ENCODE results near the gene OLA1.

Gene OLA1

DNA sequence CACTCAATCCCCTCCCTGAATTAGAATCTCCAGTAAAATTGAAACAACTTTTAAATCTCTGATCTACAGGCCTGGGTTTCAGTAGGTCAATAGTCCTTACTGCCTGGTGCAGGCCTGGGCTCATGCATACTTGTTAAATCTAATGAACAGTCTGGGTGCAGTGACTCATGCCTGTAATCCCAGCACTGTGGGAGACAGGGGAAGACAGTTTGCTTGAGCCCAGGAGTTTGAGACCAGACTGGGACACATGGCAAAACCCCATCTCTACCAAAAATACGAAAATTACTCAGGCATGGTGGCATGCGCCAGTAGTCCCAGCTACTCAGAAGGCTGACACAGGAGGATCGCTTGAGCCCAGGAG lies 188.5 kb downstream of the OLA1 start:
- ATAC-seq: no peak

DNA sequence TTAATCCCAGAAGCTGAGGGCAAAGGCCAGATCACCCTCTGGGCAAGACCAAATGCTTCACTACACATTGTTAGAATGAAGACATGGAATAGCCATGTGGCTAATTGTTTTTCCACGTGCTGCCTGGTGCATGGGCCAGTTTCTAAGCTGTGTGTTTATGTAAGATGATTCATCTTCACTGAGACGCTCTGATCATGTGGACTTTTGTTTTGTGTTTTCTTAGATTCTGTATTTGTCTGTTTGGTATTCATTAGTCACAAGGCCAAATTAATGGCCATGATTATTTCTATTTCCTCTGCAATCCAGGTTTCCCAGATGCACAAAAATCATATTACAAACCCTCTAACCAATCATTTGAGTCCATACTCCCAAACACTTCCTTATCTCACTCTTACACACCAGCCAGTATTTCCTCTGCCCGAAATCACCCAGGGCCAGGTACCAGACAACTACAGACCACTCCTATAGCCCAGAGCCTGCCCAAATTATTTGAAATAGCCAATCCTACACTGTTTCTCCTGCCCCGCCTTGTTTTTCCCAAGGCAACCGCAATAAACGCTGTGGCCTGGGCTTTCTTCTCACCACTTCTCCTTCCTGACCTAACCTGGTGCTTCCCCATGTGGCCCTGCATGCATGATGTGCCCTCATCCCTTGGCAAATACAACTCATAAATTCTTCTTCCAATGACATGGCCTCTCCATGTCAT lies 189.0 kb downstream of the OLA1 start:
- no peak for ATAC-seq

DNA sequence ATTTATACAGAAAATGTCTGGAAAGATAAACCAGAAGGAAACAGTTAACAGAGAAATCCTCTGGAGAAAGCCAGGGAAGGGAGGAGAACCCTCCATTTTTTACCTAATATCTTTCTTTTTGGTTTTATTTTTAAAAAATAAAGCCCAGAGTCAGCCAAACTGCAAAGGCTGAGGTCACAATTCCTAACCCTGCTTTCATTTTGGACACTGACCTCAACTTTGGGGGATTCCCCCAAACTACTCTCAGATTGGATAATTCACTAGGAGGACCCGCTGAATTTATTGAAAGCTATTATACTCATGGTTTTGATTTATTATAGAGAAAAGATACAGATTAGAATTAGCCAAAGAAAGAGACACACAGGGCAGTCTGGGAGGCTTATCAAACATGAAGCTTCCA lies 189.9 kb downstream of the OLA1 start:
- no peak for ATAC-seq

DNA sequence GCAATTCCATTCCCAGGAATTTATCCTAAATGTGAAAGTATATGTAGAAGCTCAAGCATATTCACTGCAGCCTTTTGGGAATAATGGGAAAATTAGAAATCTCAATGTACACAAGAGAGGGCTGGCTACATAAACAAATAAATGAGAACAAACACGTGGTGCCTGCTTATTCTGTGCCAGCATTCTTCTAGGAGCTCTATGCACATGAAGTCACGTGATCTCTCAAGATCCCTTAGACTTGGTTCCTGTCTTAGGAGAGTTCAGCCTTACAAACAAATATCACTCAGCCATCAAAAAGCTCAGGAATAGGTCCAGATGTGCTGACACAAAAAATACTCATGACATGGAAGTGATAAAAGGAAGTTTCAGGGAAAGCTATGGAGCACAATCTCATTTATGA lies 190.3 kb downstream of the OLA1 start:
- no peak for ATAC-seq

DNA sequence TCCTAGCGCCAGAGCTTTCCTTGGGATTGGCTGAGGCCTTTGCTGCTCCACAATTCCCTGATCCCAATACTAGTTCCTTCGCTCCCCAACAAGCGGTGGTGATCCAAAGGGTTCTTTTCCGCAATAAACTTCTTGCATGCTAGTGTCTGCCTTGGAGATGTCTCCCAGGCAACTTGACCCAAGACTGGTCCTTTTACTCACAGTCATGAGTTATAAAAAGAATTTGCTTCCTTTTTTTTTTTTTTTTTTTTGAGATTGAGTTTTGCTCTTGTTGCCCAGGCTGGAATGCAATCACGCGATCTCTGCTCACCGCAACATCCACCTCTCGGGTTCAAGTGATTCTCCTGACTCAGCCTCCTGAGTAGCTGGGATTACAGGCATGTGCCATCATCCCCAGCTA lies 193.4 kb downstream of the OLA1 start:
- no peak for ATAC-seq

DNA sequence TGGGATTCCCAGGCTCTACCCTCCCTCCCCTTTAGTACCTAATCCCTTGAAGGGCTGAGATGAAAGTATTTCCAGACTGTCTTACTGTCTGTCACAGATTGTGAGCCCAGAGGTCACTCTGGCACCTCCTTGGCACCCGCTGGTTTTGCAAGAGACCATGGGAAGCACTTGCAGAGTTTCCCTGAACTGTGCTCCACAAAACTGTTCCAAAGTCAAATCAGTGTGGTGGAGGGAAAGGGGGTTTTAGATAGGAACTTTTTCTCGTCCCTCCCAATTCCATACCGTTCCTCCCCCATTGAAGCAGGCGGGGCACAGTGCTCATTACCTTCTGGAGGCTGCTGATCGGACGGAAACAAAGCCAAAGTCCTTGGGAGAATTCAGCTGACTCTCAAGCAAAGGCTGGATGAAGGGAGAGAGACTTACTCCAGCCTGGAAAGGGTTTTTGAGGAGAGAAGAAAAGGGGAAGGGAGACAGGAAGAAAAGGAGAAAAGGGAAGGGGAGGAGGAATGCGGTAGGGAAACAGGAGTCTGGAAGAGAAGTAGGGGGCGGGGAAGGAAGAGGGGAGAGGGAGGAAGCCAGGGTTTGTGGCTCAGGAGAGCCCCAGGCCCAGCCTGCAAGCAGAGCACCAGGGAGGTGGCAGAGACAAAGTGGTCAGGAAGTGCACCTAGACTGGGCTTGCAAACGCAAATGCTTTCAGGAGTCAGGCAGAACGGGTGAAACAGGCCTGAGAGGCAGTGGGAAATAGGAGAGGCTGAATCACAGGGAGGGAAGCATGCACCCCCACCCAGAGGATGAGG lies 194.8 kb downstream of the OLA1 start:
- ATAC-seq: no peak

DNA sequence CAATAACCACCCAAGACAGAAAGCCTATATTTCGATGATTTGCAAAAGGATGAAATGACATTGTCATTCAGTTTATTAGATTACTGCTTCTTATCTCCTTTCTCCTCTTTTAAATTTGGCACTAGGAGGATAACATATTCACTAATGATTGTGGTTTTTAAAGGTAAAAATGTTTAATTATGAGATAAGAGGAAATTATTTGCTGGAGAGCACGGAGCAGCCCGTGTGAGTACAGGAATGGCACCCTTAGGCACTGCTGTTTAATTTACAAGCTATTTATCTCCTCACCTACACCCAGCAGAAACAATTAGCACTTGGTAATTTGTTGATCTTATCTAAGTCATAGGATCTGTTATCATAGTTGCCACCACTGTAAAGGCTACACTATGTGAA lies 195.8 kb downstream of the OLA1 start:
- no peak for ATAC-seq

DNA sequence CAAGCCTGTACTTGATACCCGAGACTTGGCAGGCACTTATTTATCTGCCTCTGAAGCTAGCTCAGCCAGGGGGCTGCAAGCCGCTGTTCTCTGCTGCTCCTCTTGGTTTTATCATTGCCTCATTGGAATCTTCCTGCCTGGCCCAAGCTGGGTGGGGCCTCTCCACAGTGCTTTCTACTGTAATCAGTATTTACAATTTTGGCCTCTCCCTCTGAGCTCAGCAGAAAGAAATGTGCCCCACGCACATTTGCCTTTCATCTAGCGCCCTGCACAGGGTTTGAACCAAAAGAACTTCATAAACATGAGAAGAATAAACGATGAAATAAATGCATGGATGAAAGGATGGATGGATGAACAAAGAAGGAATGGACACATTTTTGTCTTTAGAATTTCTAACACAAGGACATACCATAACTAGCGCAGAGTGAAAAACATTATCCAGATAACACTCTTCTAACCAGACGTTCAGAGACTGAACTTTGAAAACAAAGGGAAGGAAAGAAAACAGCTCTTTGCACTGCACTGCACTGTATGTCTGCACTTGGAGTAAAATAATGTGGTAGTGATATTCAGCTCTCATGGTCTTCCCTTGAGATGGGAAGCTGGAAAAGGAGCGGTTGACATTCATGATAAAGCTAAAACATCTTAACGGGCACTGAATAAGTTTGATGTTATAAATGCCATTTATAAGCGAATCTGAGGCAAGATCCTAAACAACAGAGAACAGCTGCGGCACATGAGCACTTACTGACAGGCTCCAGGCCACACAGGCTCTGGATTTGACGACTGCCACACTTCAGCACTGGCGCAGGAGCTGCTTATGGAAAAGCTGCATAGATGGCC lies 196.4 kb downstream of the OLA1 start:
- ATAC-seq: no peak

DNA sequence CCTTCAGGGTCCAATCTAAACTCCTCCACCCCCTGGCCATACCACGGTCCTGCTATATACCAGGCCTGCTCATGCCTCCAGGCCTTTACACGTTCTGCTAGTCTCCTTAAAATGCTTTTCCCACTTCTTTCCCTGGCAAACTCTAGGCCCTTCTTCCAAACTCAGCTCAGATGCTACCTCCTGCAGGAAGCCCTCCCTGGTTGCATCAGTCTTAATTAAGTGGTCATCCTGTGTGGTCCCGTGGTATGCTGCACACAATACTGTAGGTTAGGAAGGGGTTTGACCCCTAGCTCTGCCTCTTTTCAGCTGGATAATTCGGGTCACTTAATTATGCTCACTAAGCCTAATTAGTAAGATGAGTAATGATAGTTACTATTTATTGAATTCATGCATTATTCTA lies 197.3 kb downstream of the OLA1 start:
- ATAC-seq: no peak

DNA sequence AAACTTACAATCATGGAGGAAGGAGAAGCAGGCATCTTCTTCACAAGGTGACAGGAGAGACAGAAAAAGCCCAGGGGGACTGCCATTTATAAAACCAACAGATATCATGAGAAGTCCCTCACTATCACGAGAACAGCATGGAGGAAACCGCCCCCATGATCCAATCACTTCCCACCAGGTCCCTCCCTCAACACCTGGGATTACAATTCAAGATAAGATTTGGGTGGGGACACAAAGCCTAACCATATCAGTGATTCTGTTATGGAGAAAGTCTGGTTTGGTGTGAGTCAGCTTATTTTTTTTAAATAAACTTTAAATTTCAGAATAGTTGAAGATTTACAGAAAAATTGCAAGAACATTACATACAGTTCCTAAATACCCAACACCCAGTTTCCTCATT lies 198.4 kb downstream of the OLA1 start:
- no peak for ATAC-seq

DNA sequence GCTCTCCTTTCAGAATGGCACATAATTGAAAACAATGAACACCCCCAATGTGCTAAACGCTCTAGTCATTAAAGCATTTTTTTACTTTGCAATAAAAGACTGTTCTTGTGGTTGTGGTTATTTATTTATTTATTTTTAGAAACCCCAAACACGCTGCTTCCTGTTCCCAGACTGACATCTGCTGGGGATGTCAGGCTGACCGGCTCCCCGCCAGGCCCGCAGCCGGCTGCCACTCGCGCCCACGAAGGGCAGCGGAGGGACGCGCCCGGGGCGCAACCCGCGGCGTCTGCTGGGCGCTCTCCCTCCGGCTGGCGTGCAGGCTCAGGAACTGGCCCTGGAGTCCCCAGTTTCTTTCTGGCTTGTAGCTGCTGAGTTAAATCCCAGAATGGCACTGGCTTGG lies 200.1 kb downstream of the OLA1 start:
- no peak for ATAC-seq

DNA sequence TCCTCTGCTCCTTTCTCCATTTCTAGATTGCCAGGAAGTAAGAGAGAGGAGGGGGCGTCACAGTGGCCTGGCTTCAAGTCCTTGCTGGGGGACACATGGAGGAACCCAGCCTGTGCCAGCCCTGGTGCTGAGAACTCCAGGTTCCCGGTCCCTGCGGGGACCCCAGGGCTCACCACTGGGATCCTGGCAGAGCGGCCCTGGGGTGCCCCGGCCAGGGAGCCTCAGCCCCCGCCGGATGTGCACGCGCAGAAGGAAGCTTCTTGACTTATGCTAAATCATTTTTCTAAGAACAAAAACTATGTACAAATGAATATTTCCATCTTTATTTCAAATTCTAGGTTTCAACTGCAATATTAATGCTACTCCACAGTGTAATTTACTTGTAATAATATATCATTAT lies 200.6 kb downstream of the OLA1 start:
- ATAC-seq: no peak

DNA sequence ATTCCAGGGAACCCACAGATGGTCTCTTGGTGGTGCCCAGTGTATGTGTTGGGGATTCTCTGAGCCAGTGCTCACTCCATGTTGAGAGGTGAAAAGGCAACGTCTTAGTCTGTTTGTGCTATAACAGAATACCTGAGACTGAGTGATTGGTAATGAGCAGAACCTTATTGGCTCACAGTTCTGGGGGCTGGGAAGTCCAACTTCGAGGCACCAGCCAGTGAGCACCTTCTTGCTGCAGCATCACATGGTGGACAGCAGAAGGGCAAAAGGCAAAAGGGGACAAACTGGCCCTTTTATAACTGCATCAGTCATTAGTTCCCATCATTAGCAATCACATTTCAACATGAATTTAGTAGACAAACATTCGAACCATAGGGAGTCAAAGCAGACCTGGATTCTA lies 202.2 kb downstream of the OLA1 start:
- no peak for ATAC-seq

DNA sequence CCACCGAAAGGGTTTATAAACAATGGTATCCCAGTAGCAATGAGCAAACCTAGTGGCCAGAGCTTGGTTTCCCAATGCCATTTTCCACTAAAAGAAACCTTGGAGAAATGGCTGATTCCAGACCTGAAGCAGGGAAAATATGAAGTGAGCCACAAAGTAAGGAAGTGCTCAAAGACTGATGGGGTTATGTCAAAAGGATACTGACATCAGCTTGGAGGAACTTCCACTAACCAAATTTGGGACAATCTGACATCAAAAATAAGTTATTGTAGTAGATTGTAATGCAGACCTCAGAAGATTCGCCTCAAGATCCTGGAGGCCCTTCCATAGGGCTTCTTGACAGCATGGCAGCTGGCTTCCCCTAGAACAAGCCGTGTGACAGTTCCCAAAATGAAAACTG lies 203.8 kb downstream of the OLA1 start:
- no peak for ATAC-seq

DNA sequence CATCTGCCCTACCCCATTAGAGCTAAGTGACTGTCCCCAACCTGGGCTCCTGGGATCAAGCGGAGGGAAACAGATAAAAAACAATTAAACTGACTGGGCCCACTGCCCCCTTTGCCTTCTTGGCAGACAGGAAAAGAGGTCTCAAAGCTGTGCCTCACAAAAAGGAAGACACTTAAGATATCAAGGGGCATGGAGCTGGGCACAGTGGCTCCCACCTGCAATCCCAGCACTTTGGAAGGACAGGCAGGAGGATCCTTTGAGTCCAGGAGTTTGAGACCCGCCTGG lies 208.0 kb downstream of the OLA1 start:
- no peak for ATAC-seq

DNA sequence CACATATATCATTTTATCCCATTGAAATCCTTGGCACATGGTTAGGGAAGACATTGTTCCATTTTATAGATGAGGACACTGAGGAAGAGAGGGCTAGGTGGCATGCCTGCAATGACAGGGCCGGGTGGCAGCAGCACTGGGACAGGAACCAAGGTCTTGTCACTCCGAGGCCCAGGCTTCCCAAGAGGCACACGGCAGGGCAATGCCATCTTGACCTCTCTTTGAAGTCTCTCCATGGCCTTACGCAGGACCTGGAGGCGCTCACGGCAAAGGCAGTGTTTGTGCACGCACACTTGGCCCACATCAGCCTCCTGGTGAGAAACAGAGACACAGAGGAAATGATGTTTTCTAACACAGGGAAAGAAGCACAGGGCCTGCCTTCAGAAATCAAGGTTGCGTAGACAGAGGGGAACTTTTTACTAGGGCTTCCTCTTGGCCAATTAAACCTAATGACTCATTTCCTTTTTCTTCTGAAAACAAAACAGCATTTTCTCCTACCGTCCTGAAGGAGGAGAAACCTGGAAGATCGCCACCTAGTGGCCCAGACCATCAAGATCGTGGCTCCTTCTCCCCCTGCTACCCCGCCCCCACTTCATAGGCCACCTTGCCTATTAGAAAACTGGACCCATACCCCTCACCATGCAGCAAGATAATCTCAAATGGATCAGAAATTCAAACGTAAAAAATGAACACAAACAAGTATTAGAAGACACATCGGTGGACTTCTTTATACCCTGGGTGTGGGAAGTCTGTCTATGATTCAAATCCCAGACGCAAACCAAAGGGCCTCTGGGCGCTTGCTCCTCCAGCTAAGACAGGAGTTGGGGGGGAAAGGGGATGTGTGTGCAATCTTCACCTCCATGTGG lies 208.5 kb downstream of the OLA1 start:
- peak; percentile 93 to 96 for ATAC-seq

DNA sequence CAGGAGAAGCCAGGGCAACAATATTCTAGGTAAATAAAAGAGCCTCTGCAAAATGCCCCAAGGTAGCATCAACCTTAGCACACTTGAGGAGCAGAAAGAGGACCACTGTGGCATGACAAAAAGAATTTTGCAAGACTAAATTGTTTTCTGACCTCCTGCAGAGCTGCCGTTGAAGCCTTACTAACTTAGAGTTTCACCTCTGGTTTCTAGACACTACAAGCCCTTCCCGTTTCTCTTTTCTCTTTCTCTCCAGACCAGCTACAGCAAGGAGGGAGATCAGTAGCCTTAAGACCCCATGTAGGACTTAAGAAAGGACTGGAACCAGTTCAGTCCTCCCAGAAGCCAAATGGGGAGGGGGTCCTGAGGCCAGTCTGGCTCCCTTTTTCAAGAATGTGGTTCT lies 209.9 kb downstream of the OLA1 start:
- ATAC-seq: no peak

DNA sequence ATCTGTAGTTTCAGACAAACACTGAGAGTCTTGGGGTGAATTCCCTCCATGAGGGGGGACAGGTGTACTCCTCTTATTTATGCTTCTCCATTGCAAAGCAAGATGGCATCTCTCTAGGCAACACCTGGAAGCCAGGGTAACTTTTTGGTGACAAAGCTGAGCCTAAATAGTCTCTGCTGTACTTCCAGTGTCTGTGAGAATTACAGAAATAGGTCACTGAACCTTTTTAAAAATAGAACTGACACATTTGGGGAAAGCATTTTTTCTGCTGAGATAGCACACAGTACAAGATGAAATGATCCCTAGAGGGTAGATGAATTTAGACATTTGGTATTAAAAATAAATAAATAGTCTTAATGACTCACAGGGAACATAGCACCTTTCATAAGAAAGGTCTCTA lies 211.5 kb downstream of the OLA1 start:
- no peak for ATAC-seq

DNA sequence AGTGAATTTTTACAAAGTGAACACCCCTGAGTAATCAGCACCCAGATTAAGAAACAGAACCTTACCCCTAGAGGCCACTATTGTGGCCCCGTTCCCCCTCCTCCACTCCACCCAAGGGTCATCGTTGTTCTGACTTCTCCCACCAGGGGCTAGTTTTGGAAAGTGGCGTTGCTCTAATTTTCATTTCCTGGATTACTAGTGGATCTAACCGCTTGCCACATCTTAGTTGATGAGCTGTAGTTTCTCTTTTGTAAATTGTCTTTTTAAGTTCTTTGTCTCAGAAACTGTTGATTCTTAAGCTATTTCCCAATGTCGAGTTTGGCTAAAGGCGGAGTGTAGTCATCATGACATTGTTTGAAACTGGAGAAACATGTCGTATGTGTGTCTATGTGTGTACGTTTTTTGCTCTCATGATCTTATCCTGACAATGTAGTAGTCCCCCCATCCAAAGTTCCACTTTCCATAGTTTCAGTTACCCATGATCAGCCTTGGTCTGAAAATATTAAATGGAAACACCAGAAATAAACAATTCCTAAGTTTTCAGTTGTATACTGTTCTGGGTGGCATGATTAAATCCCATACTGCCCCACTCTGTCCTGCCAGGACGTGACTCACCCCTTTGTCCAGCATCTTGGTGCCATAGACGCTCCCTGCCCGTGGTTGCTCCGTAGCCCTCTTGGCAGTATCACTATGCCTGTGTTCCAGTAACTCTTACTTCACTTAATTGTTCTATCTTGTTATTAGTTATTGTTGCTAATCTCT lies 212.2 kb downstream of the OLA1 start:
- no peak for ATAC-seq

DNA sequence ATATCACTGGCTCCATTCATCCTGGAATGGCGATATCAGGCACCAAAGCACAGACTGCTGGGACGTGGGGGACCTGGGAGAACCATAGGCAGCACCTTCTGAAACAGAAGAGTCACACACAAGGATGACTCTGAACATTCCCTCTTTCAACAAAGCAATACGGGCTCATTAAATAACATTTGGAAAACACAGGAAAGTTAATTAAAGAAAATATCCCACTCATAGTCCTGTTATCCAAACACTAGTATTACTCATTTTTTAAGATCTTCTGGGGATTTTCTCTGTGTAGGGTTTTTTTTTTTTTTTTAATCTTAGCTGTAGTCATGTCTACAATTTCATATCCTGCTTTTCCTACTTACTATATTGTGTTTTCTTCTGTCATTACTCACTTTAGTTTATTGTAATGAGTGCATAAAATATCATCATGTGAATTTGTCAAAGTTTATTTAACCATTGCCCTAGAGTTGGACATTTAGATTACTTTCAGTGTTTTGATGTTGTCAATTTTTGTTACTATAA lies 213.2 kb downstream of the OLA1 start:
- no peak for ATAC-seq

DNA sequence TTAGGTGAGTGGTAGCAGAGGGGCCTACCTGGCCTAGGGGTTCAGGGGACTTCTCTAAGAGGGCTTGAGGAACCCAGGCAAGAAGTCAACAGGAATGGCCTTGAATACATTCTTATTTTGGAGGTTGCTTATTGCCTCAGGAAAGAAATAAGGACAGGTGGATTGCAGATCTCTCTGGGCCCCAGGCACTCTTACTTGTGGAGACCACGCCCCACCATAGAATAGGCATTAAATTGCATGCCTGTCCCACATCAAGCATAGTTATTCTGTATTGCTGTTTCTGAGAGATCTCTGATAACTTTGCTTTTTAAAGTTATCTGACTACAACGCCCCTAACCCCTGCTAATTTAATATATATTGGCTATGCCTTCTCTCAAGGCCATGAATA lies 215.2 kb downstream of the OLA1 start:
- ATAC-seq: no peak

DNA sequence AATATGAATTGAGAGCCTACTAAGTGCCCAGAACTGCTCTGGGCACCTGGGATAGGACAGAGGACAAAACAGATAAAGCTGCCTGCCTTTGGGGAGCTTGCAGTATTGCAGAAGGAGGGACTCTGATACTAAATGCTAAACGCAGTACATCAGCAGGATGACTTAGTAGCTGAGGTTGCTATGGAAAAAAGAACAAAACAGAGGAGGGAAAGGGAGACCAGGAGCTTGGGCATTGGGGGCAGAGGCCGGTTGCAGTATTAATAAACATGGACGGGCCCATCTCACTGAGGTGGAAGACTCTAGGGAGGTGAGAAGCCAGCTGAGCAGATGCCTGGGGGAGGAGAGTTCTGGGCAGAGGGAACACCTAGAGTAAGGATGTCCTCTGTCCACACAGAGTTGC lies 217.1 kb downstream of the OLA1 start:
- ATAC-seq: no peak

Measured in activated CD4-positive, CD25-positive, alpha-beta regulatory T cell treated with anti-CD3 and anti-CD28 coated beads, Interleukin-2, amount 50 U/mL, for 24 hours (primary cell).